HG03135 (cell line): Measurements from ENCODE around the gene QDPR.

Source experiments
- ATAC-seq: cut with Tn5 transposase; IDR thresholded peaks from one replicate; pipeline ENCODE4 v1.9.1; 2021; ENCODE audit warnings: mild to moderate bottlenecking, moderate library complexity; ENCODE audit not compliant: unreplicated experiment

The QDPR gene

GRCh38 chr4:17528551-17529165 is 16.8 kb upstream of the QDPR start:
- ATAC-seq, result no peak

- ATAC-seq, result no peak
Measured at GRCh38 chr4:17526695-17527477, 15.0 kb upstream of the QDPR start.

- no peak for ATAC-seq
Measured at GRCh38 chr4:17523662-17524061, 11.8 kb upstream of the QDPR start.

GRCh38 chr4:17521595-17521994 is 9.7 kb upstream of the QDPR start:
- no peak for ATAC-seq

GRCh38 chr4:17517664-17518063 is 5.8 kb upstream of the QDPR start:
- ATAC-seq, result no peak

GRCh38 chr4:17516980-17517379 is 5.1 kb upstream of the QDPR start:
- ATAC-seq, result no peak

- no peak for ATAC-seq
Measured at GRCh38 chr4:17515445-17516407, 3.8 kb upstream of the QDPR start.

- no peak for ATAC-seq
Measured at GRCh38 chr4:17514865-17515264, 3.0 kb upstream of the QDPR start, which contains the start of gene CLRN2. Gene CLRN2 (plus strand): TSS chr4:17515165. CDS start chr4:17515267, 102 bp downstream.

- no peak for ATAC-seq
Measured at GRCh38 chr4:17512973-17513665, 1.2 kb upstream of the QDPR start.

GRCh38 chr4:17511509-17511949 is 361 bp downstream of the QDPR start:
- peak; percentile 64 for ATAC-seq

GRCh38 chr4:17511051-17511450 is 839 bp downstream of the QDPR start:
- ATAC-seq, result no peak

- no peak for ATAC-seq
Measured at GRCh38 chr4:17510582-17510981, 1.3 kb downstream of the QDPR start.

- ATAC-seq, result no peak
Measured at GRCh38 chr4:17504081-17504480, 7.8 kb downstream of the QDPR start.

GRCh38 chr4:17502756-17503155 is 9.1 kb downstream of the QDPR start:
- no peak for ATAC-seq

GRCh38 chr4:17500574-17500973 is 11.3 kb downstream of the QDPR start:
- no peak for ATAC-seq

- ATAC-seq, result no peak
Measured at GRCh38 chr4:17497890-17498523, 13.9 kb downstream of the QDPR start.

- ATAC-seq, result no peak
Measured at GRCh38 chr4:17494258-17495190, 17.4 kb downstream of the QDPR start.

- ATAC-seq, result no peak
Measured at GRCh38 chr4:17493619-17494018, 18.3 kb downstream of the QDPR start.

- no peak for ATAC-seq
Measured at GRCh38 chr4:17492876-17493275, 19.0 kb downstream of the QDPR start.
